ENCODE data around the gene GSTO1. TPM values are rescaled to one million over a fixed set of nuclear protein-coding genes. Genes with fewer than 3 reads are reported as not detected.

Gene GSTO1
- total RNA-seq, 1 experiment from 2014 or later = 248 TPM

- no peak for DNase-seq (ENCODE audit: low read depth)
Measured at GRCh38 chr10:104274762-104275721, 20.4 kb downstream of the GSTO1 start.

- DNase-seq (ENCODE audit: low read depth) = no peak
Measured at GRCh38 chr10:104276192-104276591, 21.5 kb downstream of the GSTO1 start.

- DNase-seq (ENCODE audit: low read depth) = no peak
Measured at GRCh38 chr10:104277785-104278184, 23.1 kb downstream of the GSTO1 start.

- DNase-seq (ENCODE audit: low read depth) = no peak
Measured at GRCh38 chr10:104279550-104280259, 25.0 kb downstream of the GSTO1 start.

- no peak for DNase-seq (ENCODE audit: low read depth)
Measured at GRCh38 chr10:104281694-104282093, 27.0 kb downstream of the GSTO1 start.

- no peak for DNase-seq (ENCODE audit: low read depth)
Measured at GRCh38 chr10:104284846-104285245, 30.2 kb downstream of the GSTO1 start.

- no peak for DNase-seq (ENCODE audit: low read depth)
Measured at GRCh38 chr10:104286939-104287338, 32.2 kb downstream of the GSTO1 start.

GRCh38 chr10:104288355-104288754 lies 33.7 kb downstream of the GSTO1 start:
- no peak for DNase-seq (ENCODE audit: low read depth)

GRCh38 chr10:104291439-104291951 lies 36.8 kb downstream of the GSTO1 start:
- DNase-seq (ENCODE audit: low read depth) = peak; percentile 86

- peak; percentile 58 for DNase-seq (ENCODE audit: low read depth)
Measured at GRCh38 chr10:104293011-104293410, 38.3 kb downstream of the GSTO1 start.

- DNase-seq (ENCODE audit: low read depth) = no peak
Measured at GRCh38 chr10:104293781-104294321, 39.2 kb downstream of the GSTO1 start.

- no peak for DNase-seq (ENCODE audit: low read depth)
Measured at GRCh38 chr10:104296687-104297436, 42.2 kb downstream of the GSTO1 start.

GRCh38 chr10:104297697-104298660 lies 43.3 kb downstream of the GSTO1 start:
- DNase-seq (ENCODE audit: low read depth) = no peak

- no peak for DNase-seq (ENCODE audit: low read depth)
Measured at GRCh38 chr10:104299031-104299904, 44.6 kb downstream of the GSTO1 start.

GRCh38 chr10:104300002-104300735 lies 45.5 kb downstream of the GSTO1 start:
- DNase-seq (ENCODE audit: low read depth) = peak; percentile 95

- peak; percentile 100 for DNase-seq (ENCODE audit: low read depth)
Measured at GRCh38 chr10:104300736-104301292, 46.1 kb downstream of the GSTO1 start.

GRCh38 chr10:104301907-104302690 lies 47.4 kb downstream of the GSTO1 start:
- DNase-seq (ENCODE audit: low read depth) = peak; percentile 58

Measured in LHCN-M2 (cell line).